HCT116 (cell line): Measurements from ENCODE around the gene LRRC1. TPM values are rescaled to one million over a fixed set of nuclear protein-coding genes. Genes with fewer than 3 reads are reported as not detected.

Experiments
- ATAC-seq: fragments of 200-7000 bp; cut with Tn5 transposase; 2 replicates; pipeline ENCODE4 v1.9.1; 2020; ENCODE audit warnings: mild to moderate bottlenecking, moderate library complexity
- BruUV-seq: library from RNA; stranded (reverse); fragments of 400-500 nt; replicated peaks from 2 replicates; lab custom pipeline; 2021; lab: Mats Ljungman, UMichigan
- CTCF ChIA-PET: fragments of 300-600 bp; sonication (Branson Sonifier 250); formaldehyde crosslinking; loops from one replicate; lab custom pipeline; 2021; ENCODE audit warnings: antibody characterized with exemption; lab: Charles Lee
- POLR2A ChIA-PET: fragments of 300-600, 350-600 bp; sonication (Branson Sonifier 250); formaldehyde crosslinking; loops from one replicate; lab custom pipeline; 2021; ENCODE audit warnings: antibody characterized with exemption; lab: Charles Lee
- RAD21 ChIA-PET, 2 experiments: fragments of 300-600 bp; sonication (Branson Sonifier 250); formaldehyde crosslinking; loops; one replicate each; lab custom pipeline; 2023; ENCODE audit warnings: low total read pairs in 2 of 2; ENCODE audit not compliant: uncharacterized antibody in 2 of 2, unreplicated experiment in 2 of 2, low non-redundant PET in 1 of 2; lab: Charles Lee
- DNase-seq: peaks from one replicate; pipeline ENCODE4 v3.0.0-alpha.2; 2010; ENCODE audit warnings: low read depth, low spot score
- H2AFZ ChIP-seq: fragments of 200-600 bp; shearing (Covaris generic), sonication (generic); 2 replicates; pipeline ENCODE4 v1.6.1; 2017; ENCODE audit warnings: low read depth, mixed run types, mixed read lengths, antibody characterized with exemption, low read length; ENCODE audit not compliant: poor library complexity, severe bottlenecking
- H3K27ac ChIP-seq: 2 replicates; pipeline ENCODE4 v1.5.1; 2012; ENCODE audit warnings: low read depth, low read length
- H3K27me3 ChIP-seq: fragments of 200-600 bp; sonication (generic); 2 replicates; pipeline ENCODE4 v1.6.1; 2016; ENCODE audit warnings: mixed run types, low read length, mixed read lengths; ENCODE audit not compliant: insufficient read depth
- H3K36me3 ChIP-seq, 2 experiments: fragments of 200-500 bp in 1 of 2; fragments of 200-600 bp in 1 of 2; sonication (Bioruptor generic) in 1 of 2; sonication (generic) in 1 of 2; 2 replicates each; pipeline versions ENCODE4 v1.5.1 to v1.6.1; 2014 to 2016; ENCODE audit warnings: low read length in 2 of 2, inconsistent platforms in 1 of 2, mixed read lengths in 1 of 2, mixed run types in 1 of 2; ENCODE audit not compliant: insufficient read depth in 2 of 2, control insufficient read depth in 1 of 2
- H3K4me1 ChIP-seq, 2 experiments: fragments of 200-600 bp in 1 of 2; sonication (generic) in 1 of 2; 2 replicates each; pipeline versions ENCODE4 v1.5.1 to v1.6.1; 2012 to 2017; ENCODE audit warnings: low read length in 2 of 2, inconsistent platforms in 1 of 2, mild to moderate bottlenecking in 1 of 2, mixed read lengths in 1 of 2, mixed run types in 1 of 2, moderate library complexity in 1 of 2; ENCODE audit not compliant: insufficient read depth in 2 of 2, control insufficient read depth in 1 of 2
- H3K4me2 ChIP-seq: fragments of 200-600 bp; sonication (generic); 2 replicates; pipeline ENCODE4 v1.6.1; 2017; ENCODE audit warnings: mixed run types, low read length, mixed read lengths
- H3K4me3 ChIP-seq, 2 experiments: fragments of 200-600 bp in 1 of 2; sonication (generic) in 1 of 2; replicated peaks in 1 of 2; 2 replicates each; pipeline ENCODE4 v1.5.1; 2011 to 2016; ENCODE audit warnings: low read length in 2 of 2, control low read depth in 1 of 2, low read depth in 1 of 2, mild to moderate bottlenecking in 1 of 2, mixed read lengths in 1 of 2, mixed run types in 1 of 2
- H3K79me2 ChIP-seq: fragments of 200-600 bp; sonication (generic); 2 replicates; pipeline ENCODE4 v1.6.1; 2017; ENCODE audit warnings: mild to moderate bottlenecking, mixed run types, low read length, moderate library complexity, mixed read lengths; ENCODE audit not compliant: insufficient read depth
- H3K9ac ChIP-seq: fragments of 200-600 bp; sonication (generic); 2 replicates; pipeline ENCODE4 v1.6.1; 2016; ENCODE audit warnings: low read length, mixed read lengths
- H3K9me2 ChIP-seq: fragments of 200-600 bp; sonication (generic), shearing (Covaris generic); 2 replicates; pipeline ENCODE4 v1.6.1; 2017; ENCODE audit warnings: mixed run types, mild to moderate bottlenecking, moderate library complexity; ENCODE audit not compliant: insufficient read depth
- H3K9me3 ChIP-seq, 2 experiments: fragments of 200-500 bp in 1 of 2; fragments of 200-600 bp in 1 of 2; sonication (Bioruptor generic) in 1 of 2; sonication (generic) in 1 of 2; 2 replicates each; pipeline ENCODE4 v1.6.1; 2014 to 2017; ENCODE audit warnings: low read length in 2 of 2, mixed read lengths in 2 of 2, inconsistent platforms in 1 of 2, low read depth in 1 of 2, mild to moderate bottlenecking in 1 of 2, mixed run types in 1 of 2, moderate library complexity in 1 of 2; ENCODE audit not compliant: control insufficient read depth in 1 of 2, insufficient read depth in 1 of 2
- H4K20me1 ChIP-seq: fragments of 200-600 bp; sonication (generic), shearing (Covaris generic); 2 replicates; pipeline ENCODE4 v1.6.1; 2017; ENCODE audit warnings: mixed run types, mild to moderate bottlenecking, moderate library complexity; ENCODE audit not compliant: insufficient read depth
- CTCF ChIP-seq, 3 experiments: fragments of 200-600 bp in 1 of 3; sonication (generic) in 1 of 3; IDR thresholded peaks in 2 of 3; conservative IDR thresholded peaks in 1 of 3; 2 replicates each; pipeline ENCODE4 v1.5.1; 2012 to 2017; ENCODE audit warnings: low read depth in 2 of 3, low read length in 2 of 3, antibody characterized with exemption in 1 of 3, borderline replicate concordance in 1 of 3, control low read depth in 1 of 3, mild to moderate bottlenecking in 1 of 3, mixed read lengths in 1 of 3, mixed run types in 1 of 3, moderate library complexity in 1 of 3; ENCODE audit not compliant: insufficient read depth in 1 of 3
- EZH2phosphoT487 ChIP-seq: fragments of 200-600 bp; IDR thresholded peaks from 2 replicates; pipeline ENCODE4 v1.6.1; 2018; ENCODE audit warnings: antibody characterized with exemption, borderline replicate concordance
- POLR2A ChIP-seq: IDR thresholded peaks from 2 replicates; pipeline ENCODE4 v1.7.0; 2011; ENCODE audit warnings: borderline replicate concordance; ENCODE audit not compliant: insufficient read depth, insufficient read length; ENCODE audit errors: extremely low read depth
- REST ChIP-seq: IDR thresholded peaks from 2 replicates; pipeline ENCODE4 v1.6.1; 2012; ENCODE audit warnings: low read depth
- SIN3A ChIP-seq: IDR thresholded peaks from 2 replicates; pipeline ENCODE4 v1.6.1; 2012; ENCODE audit warnings: low read depth
- SRF ChIP-seq: IDR thresholded peaks from 2 replicates; pipeline ENCODE4 v1.6.1; 2012; ENCODE audit warnings: low read depth
- ZFX ChIP-seq: fragments of 450-650 bp; IDR thresholded peaks from 2 replicates; pipeline ENCODE4 v1.6.1; 2017
- intact Hi-C: fragments of 100-400 bp; cut with micrococcal nuclease; formaldehyde crosslinking; loops from 2 replicates; pipeline ENCODE4 v1.10.0; 2022
- total RNA-seq: library from RNA; stranded (reverse); gene quantifications from one replicate; pipeline ENCODE4 v1.2.1, GENCODE V29; 2021; ENCODE audit not compliant: unreplicated experiment

The LRRC1 gene
- total RNA-seq, 1 experiment from 2014 or later = 19.8 TPM

- H3K27me3 ChIP-seq = no peaks in the 10 kb centered on the region
- H3K36me3 ChIP-seq = no peaks in the 10 kb centered on the region
- TF ChIP-seq POLR2A (no peak), REST (no peak), EZH2phosphoT487 (no peak), SRF (no peak), CTCF (IDR thresholded peaks at IDR 0.05 in 2 of 3, conservative IDR thresholded peaks at IDR 0.05 in 1 of 3; ENCODE audit: borderline replicate concordance in 1 of 3, insufficient read depth in 1 of 3, low read depth in 2 of 3, low read length in 2 of 3) (no peak), SIN3A (no peak), ZFX (no peak)
- 0 out of 4 replicates have a peak, but pooled peaks cover 4 to 5% of the 10 kb centered on the region in 2 experiments for H3K9me3 ChIP-seq
- H3K4me1 ChIP-seq = peaks cover 5 to 22% of the 10 kb centered on the region in 2 experiments; a peak in 3 of 4 replicates
- ChIA-PET POLR2A (no interaction called here), RAD21 (no interaction called here), CTCF (no interaction called here)
- no TSS peak for BruUV-seq
- H4K20me1 ChIP-seq = no peaks in the 10 kb centered on the region
- H3K9ac ChIP-seq = no peak overlapping the region
- H3K4me2 ChIP-seq = no peak overlapping the region
- no peak overlapping the region for H3K4me3 ChIP-seq
- intact Hi-C loops = loop anchor here (5.0 kb wide), 1 partner anchor 44 kb away; no protein-coding TSS in a partner anchor
- DNase-seq (no peak), ATAC-seq (no peak)
- H3K27ac ChIP-seq = no peak overlapping the region
- no peaks in the 10 kb centered on the region for H3K9me2 ChIP-seq
- peaks cover 9% of the 10 kb centered on the region for H3K79me2 ChIP-seq
- no peak overlapping the region for H2AFZ ChIP-seq
Measured at GRCh38 chr6:53790886-53791285, 3.9 kb upstream of the LRRC1 start.
